Rectal smooth muscle tissue (tissue), 1 donor: ENCODE data around the gene COX14.
A peak's percentile ranks its signal among the peaks of the same experiment; 100 is the strongest.
"Not testable (repeated sequence)": the region's sequence is repeated elsewhere in the genome, so short reads cannot be mapped to it uniquely, and the experiment has no call there.

Source experiments
- H3K27ac ChIP-seq: one replicate; pipeline ENCODE4 v1.7.0; 2013; ENCODE audit warnings: low read depth, low read length, inconsistent platforms
- H3K27me3 ChIP-seq: one replicate; pipeline ENCODE4 v1.7.0; 2013; ENCODE audit warnings: low read length; ENCODE audit not compliant: control insufficient read depth, insufficient read depth
- H3K36me3 ChIP-seq: one replicate; pipeline ENCODE4 v1.7.0; 2013; ENCODE audit warnings: low read length; ENCODE audit not compliant: control insufficient read depth, insufficient read depth
- H3K4me1 ChIP-seq: one replicate; pipeline ENCODE4 v1.7.0; 2013; ENCODE audit warnings: low read length; ENCODE audit not compliant: control insufficient read depth, insufficient read depth
- H3K4me3 ChIP-seq: one replicate; pipeline ENCODE4 v1.7.0; 2013; ENCODE audit warnings: low read length
- H3K9ac ChIP-seq: one replicate; pipeline ENCODE4 v1.7.0; 2013; ENCODE audit warnings: low read length

COX14 gene

DNA sequence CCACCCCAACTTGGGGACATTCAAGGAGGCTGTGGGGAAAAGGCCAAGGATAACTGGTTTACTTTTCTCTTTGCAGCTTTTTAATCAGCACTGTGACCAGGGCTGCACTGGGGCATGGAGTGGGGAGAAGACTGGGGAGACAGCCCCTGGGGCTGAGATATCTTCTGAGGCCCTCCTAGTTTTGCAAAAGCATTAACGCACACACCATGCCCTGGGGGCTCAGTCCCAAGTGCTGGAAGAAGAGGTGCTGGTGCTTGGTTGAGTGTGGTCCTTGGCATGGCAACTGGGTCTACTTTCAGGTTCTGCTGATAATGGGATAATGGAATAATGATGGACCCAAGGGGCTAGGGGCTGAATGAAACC, 36.2 kb upstream of the COX14 start:
- H3K36me3 ChIP-seq = no peaks in the 10 kb centered on the region
- no peaks in the 10 kb centered on the region for H3K4me1 ChIP-seq
- H3K27me3 ChIP-seq = no peaks in the 10 kb centered on the region
- H3K27ac ChIP-seq = no peak overlapping the region
- H3K9ac ChIP-seq = no peak overlapping the region
- H3K4me3 ChIP-seq = no peak overlapping the region

GRCh38 chr12:50077099-50077498, 34.9 kb upstream of the COX14 start:
- Histone ChIP-seq H3K4me3 (no peak overlapping the region), H3K27ac (no peak overlapping the region)

DNA sequence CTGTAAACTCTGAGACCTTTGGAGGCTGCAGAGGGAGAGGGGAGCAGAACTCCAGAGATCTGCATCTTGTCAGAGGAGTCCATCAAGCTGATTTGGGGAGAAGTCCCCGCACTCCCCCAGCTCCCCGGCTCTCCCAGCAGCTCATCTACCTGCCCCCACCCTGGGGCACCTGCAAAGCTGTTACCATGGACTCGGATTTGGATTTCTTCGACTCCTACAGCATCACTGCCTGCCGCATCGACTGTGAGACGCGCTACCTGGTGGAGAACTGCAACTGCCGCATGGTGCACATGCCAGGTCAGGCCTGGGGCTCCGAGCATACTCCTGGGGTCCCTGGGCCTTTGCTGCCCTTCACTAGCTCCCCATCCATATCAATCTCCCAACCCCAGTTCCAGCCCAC, 33.8 kb upstream of the COX14 start:
- Histone ChIP-seq H3K36me3 (no peaks in the 10 kb centered on the region), H3K4me3 (no peak overlapping the region), H3K9ac (no peak overlapping the region), H3K27me3 (no peaks in the 10 kb centered on the region), H3K4me1 (no peaks in the 10 kb centered on the region), H3K27ac (no peak overlapping the region)

More at GRCh38 chr12:50077099-50077498, 34.9 kb upstream of the COX14 start:
- no peaks in the 10 kb centered on the region for H3K27me3 ChIP-seq
- H3K9ac ChIP-seq = no peak overlapping the region
- H3K36me3 ChIP-seq = no peaks in the 10 kb centered on the region
- H3K4me1 ChIP-seq = no peaks in the 10 kb centered on the region

DNA sequence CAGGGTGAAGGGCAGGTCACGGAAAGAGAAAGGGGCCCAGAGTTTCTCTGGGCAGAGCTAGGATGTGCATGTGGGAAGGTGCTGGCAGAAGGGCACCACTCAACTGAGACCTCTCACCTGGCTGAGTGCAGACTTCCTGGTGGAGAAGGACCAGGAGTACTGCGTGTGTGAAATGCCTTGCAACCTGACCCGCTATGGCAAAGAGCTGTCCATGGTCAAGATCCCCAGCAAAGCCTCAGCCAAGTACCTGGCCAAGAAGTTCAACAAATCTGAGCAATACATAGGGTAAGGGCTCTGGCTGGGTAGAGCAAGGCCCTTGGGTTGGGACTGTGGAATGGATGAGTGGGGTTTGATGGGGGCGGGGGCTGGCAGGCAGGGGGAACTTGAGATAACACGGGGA, 32.3 kb upstream of the COX14 start:
- Histone ChIP-seq H3K4me3 (no peak overlapping the region), H3K27me3 (no peaks in the 10 kb centered on the region), H3K36me3 (no peaks in the 10 kb centered on the region), H3K4me1 (no peaks in the 10 kb centered on the region), H3K27ac (no peak overlapping the region), H3K9ac (no peak overlapping the region)

GRCh38 chr12:50081096-50081808, 30.8 kb upstream of the COX14 start:
- Histone ChIP-seq H3K36me3 (no peaks in the 10 kb centered on the region), H3K27me3 (no peaks in the 10 kb centered on the region), H3K9ac (no peak overlapping the region), H3K4me1 (no peaks in the 10 kb centered on the region), H3K27ac (no peak overlapping the region), H3K4me3 (no peak overlapping the region)

DNA sequence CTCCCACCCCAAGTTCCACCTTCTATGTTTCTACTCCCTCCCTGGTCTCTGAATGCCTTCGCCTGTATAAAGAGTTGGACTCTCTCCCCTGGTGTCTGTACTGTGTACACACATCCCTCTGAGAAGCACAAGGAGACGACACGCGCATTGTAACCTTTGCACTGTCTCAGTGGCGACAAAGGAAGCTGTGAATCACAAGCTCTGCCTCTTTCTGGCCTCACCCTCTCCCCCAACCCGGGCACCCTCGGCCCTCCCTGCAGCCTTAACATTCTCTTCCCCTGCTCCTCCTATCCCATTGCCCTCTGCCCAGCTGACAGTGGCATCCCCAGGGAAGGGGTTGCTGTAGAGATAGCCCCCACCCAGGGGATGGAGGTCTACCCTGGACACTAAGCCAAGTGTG, 29.4 kb upstream of the COX14 start:
- Histone ChIP-seq H3K27me3 (no peaks in the 10 kb centered on the region), H3K4me3 (no peak overlapping the region), H3K36me3 (peaks cover 6% of the 10 kb centered on the region), H3K4me1 (no peaks in the 10 kb centered on the region), H3K9ac (no peak overlapping the region), H3K27ac (no peak overlapping the region)

DNA sequence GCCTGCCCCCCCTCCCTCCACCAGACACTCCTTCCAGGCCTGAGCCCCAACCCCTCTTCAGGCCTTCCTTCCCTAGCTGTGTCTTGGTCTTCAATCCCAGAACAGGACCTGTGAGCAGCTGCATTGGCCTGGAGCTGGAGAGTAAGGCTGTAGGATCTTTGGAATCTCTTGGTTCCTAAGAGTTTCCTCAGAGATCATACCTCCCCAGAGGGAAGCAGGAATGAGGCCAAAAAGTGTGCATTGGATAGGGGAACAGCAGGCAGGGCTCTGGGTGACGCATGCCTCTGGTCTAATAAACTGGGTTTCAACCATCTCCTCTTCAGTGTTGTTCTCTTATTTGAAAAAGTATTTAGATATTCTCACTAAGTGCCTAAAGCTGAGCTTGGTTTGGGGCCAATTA, 28.7 kb upstream of the COX14 start:
- Histone ChIP-seq H3K27ac (no peak overlapping the region), H3K36me3 (peaks cover 6% of the 10 kb centered on the region), H3K4me3 (no peak overlapping the region), H3K4me1 (no peaks in the 10 kb centered on the region), H3K9ac (no peak overlapping the region), H3K27me3 (no peaks in the 10 kb centered on the region)

GRCh38 chr12:50084409-50084774, 27.6 kb upstream of the COX14 start:
- not testable (repeated sequence) for H3K4me1 ChIP-seq
- H3K27ac ChIP-seq = peak overlapping the region; percentile 93

DNA sequence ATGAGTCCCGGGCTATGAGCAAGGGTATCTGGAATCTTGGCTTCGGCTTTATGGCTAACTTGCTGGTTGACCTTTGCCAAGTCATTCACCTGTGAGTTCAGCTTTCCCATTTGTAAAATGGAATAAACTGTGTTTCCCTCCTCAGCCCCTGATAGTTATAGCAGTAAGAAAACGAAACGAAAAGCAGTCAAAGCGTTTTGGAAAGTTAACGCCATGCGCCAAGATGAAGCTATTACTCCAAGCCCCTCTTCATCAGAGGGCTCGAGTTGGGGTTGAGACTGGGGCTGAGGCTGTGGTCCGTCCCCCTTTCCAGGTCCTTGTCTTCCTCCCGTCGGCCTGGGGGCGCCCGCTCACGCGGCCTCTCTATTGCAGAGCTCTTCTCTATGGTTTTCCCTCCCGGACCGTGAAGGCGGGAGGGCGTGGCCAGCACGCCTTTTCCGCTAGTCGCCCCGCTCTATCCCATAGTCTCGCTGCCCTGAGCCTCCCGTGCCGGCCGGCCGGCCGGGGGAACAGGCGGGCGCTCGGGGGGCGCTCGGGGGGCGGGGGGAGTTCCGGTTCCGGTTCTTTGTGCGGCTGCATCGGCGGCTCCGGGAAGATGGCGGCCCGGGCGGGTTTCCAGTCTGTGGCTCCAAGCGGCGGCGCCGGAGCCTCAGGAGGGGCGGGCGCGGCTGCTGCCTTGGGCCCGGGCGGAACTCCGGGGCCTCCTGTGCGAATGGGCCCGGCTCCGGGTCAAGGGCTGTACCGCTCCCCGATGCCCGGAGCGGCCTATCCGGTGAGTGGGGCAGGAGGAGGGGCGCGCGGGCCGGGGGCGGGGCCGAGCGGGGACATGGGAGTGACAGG, 27.0 kb upstream of the COX14 start, which contains the start of gene SMARCD1:
SMARCD1 (plus strand) TSS at position 568 of the 840 bp plus-strand sequence; CDS start at position 596, 28 bp downstream.
- Histone ChIP-seq H3K9ac (peak within 1 kb of the TSS; percentile 45), H3K4me1 (no peaks in the 10 kb centered on the region), H3K27ac (peak within 1 kb of the TSS; percentile 93)

More at GRCh38 chr12:50084409-50084774, 27.6 kb upstream of the COX14 start:
- not testable (repeated sequence) for H3K27me3 ChIP-seq, H3K36me3 ChIP-seq
- H3K4me3 ChIP-seq = peak overlapping the region; percentile 57
- peak overlapping the region; percentile 45 for H3K9ac ChIP-seq

DNA sequence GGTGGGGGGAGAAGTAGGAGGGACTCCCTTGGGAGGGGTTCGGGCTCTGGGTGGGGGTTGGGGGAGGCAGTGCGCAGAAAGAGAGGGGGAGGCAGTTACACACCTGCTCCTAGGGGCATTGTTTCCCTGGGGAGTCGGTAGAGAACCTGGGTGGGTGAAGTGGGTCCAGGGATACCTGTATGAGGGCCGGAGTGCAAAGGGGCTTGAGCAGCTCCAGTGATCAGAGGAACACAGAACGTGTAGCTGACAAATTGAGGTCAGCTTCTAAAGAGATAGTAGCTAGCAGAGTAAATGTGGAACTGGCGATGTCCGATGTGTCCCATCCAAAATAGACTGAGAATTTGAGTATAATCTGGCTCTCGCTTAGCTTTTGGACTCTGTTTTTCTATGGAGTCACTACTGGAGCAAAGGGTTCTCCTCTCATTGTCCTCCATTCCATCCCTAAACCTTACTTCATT, 26.4 kb upstream of the COX14 start:
- H3K4me1 ChIP-seq = no peaks in the 10 kb centered on the region
- peak overlapping the region; percentile 65 for H3K4me3 ChIP-seq
- H3K9ac ChIP-seq = no peak overlapping the region
- peak overlapping the region; percentile 93 for H3K27ac ChIP-seq
- H3K36me3 ChIP-seq = peaks cover 14% of the 10 kb centered on the region
- no peaks in the 10 kb centered on the region for H3K27me3 ChIP-seq

More for the DNA sequence above, 27.0 kb upstream of the COX14 start, which contains the start of gene SMARCD1:
- Histone ChIP-seq H3K27me3 (no peaks in the 10 kb centered on the region), H3K36me3 (peaks cover 9% of the 10 kb centered on the region), H3K4me3 (peak within 1 kb of the TSS; percentile 65)

DNA sequence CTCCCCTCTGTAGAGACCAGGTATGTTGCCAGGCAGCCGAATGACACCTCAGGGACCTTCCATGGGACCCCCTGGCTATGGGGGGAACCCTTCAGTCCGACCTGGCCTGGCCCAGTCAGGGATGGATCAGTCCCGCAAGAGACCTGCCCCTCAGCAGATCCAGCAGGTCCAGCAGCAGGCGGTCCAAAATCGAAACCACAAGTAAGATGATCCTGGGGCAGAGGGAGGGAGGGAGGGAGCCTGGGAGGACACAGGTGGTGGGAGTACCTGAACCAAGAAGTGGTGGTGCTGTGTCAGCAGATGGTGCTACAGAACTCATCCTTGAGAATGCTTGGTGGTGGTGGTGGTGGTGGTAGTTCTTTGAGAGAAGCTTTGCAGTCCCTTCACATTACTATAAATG, 25.9 kb upstream of the COX14 start:
- H3K9ac ChIP-seq = no peak overlapping the region
- peak overlapping the region; percentile 93 for H3K27ac ChIP-seq
- H3K27me3 ChIP-seq = no peaks in the 10 kb centered on the region
- H3K4me3 ChIP-seq = no peak overlapping the region
- peaks cover 17% of the 10 kb centered on the region for H3K36me3 ChIP-seq
- H3K4me1 ChIP-seq = no peaks in the 10 kb centered on the region

GRCh38 chr12:50087151-50087550, 24.9 kb upstream of the COX14 start:
- Histone ChIP-seq H3K9ac (no peak overlapping the region), H3K4me1 (no peaks in the 10 kb centered on the region), H3K27me3 (no peaks in the 10 kb centered on the region), H3K27ac (no peak overlapping the region), H3K36me3 (peaks cover 20% of the 10 kb centered on the region), H3K4me3 (no peak overlapping the region)
